Karpas-422 (cell line): ENCODE results near the gene AGMO. TPM values are rescaled to one million over a fixed set of nuclear protein-coding genes. Genes with fewer than 3 reads are reported as not detected.

Source experiments
- DNase-seq: peaks from one replicate; pipeline ENCODE4 v3.0.0-alpha.2; 2015
- H2AFZ ChIP-seq: fragments of 200-600 bp; sonication (generic); 2 replicates; pipeline ENCODE4 v1.6.1; 2014; ENCODE audit warnings: antibody characterized with exemption, low read length, mixed read lengths
- H3K27ac ChIP-seq: fragments of 200-600 bp; sonication (generic); 2 replicates; pipeline ENCODE4 v1.5.1; 2014; ENCODE audit warnings: mild to moderate bottlenecking, low read length, moderate library complexity
- H3K27me3 ChIP-seq: fragments of 200-600 bp; sonication (generic); 2 replicates; pipeline ENCODE4 v1.6.1; 2014; ENCODE audit warnings: low read length, mixed read lengths
- H3K36me3 ChIP-seq: fragments of 200-600 bp; sonication (generic); 2 replicates; pipeline ENCODE4 v1.6.1; 2014; ENCODE audit warnings: low read length, mixed read lengths; ENCODE audit not compliant: insufficient read depth
- H3K4me1 ChIP-seq: fragments of 200-600 bp; sonication (generic); 2 replicates; pipeline ENCODE4 v1.6.1; 2014; ENCODE audit warnings: mild to moderate bottlenecking, low read length, mixed read lengths
- H3K4me2 ChIP-seq: fragments of 200-600 bp; sonication (generic); 2 replicates; pipeline ENCODE4 v1.6.1; 2014; ENCODE audit warnings: low read length, low read depth, mild to moderate bottlenecking; ENCODE audit not compliant: poor library complexity, severe bottlenecking
- H3K4me3 ChIP-seq: fragments of 200-600 bp; sonication (generic); 2 replicates; pipeline ENCODE4 v1.5.1; 2014; ENCODE audit warnings: mild to moderate bottlenecking, antibody characterized with exemption, low read length, mixed read lengths
- H3K79me2 ChIP-seq: fragments of 200-600 bp; sonication (generic); 2 replicates; pipeline ENCODE4 v1.6.1; 2014; ENCODE audit warnings: mild to moderate bottlenecking, low read length, mixed read lengths
- H3K9ac ChIP-seq: fragments of 200-600 bp; sonication (generic); 2 replicates; pipeline ENCODE4 v1.6.0; 2014; ENCODE audit warnings: low read length
- H3K9me2 ChIP-seq: fragments of 200-600 bp; sonication (generic), shearing (Covaris generic); replicated peaks from 2 replicates; pipeline ENCODE4 v1.6.0; 2014; ENCODE audit warnings: mild to moderate bottlenecking, low read length, moderate library complexity; ENCODE audit not compliant: insufficient read depth
- H3K9me3 ChIP-seq: fragments of 300-700, 200-600 bp; sonication (generic); 2 replicates; pipeline ENCODE4 v1.6.1; 2014; ENCODE audit warnings: low read length, mixed read lengths
- H4K20me1 ChIP-seq: fragments of 200-600 bp; sonication (generic); 2 replicates; pipeline ENCODE4 v1.6.1; 2014; ENCODE audit warnings: mild to moderate bottlenecking, antibody characterized with exemption, low read length, low read depth; ENCODE audit not compliant: insufficient read depth
- total RNA-seq: library from RNA; depleted of rRNA; stranded (reverse); fragments of >200 nt; shearing (Covaris generic); gene quantifications from 2 replicates; pipeline ENCODE4 v1.2.3, GENCODE V29; 2014; ENCODE audit warnings: low replicate concordance

Gene AGMO
- total RNA-seq, 1 experiment from 2014 or later = not detected

DNA sequence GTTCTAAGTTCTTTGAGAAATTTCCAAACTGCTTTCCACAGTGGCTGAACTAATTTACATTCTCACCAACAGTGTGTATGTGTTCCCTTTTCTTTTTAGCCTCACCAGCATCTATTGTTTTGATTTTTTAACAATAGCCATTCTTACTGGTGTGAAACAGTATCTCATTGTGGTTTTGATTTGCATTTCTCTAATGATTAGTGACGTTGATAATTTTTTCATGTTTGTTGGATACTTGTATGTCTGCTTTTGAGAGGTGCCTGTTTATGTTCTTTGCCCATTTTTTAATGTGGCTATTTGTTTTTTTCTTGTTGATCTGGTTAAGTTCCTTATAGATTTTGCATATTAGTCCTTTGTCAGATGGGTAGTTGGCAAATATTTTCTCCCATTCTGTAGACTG is 191.4 kb downstream of the AGMO start:
- Histone ChIP-seq H2AFZ (no peak overlapping the region), H4K20me1 (no peaks in the 10 kb centered on the region), H3K9ac (no peak overlapping the region), H3K4me2 (no peak overlapping the region), H3K27ac (no peak overlapping the region), H3K9me2 (no peaks in the 10 kb centered on the region), H3K79me2 (no peaks in the 10 kb centered on the region), H3K9me3 (peaks cover 4% of the 10 kb centered on the region; the same call in 1 of the 2 replicates), H3K36me3 (no peaks in the 10 kb centered on the region), H3K27me3 (no peaks in the 10 kb centered on the region), H3K4me3 (no peak overlapping the region), H3K4me1 (no peaks in the 10 kb centered on the region)
- no peak for DNase-seq

GRCh38 chr7:15368653-15369052 is 193.2 kb downstream of the AGMO start:
- Histone ChIP-seq H3K27ac (no peak overlapping the region), H4K20me1 (no peaks in the 10 kb centered on the region), H3K4me1 (no peaks in the 10 kb centered on the region), H2AFZ (no peak overlapping the region), H3K9ac (no peak overlapping the region), H3K27me3 (no peaks in the 10 kb centered on the region), H3K4me2 (no peak overlapping the region), H3K4me3 (no peak overlapping the region), H3K9me2 (no peaks in the 10 kb centered on the region), H3K36me3 (no peaks in the 10 kb centered on the region), H3K79me2 (no peaks in the 10 kb centered on the region), H3K9me3 (peaks cover 4% of the 10 kb centered on the region; the same call in 1 of the 2 replicates)
- DNase-seq = no peak

- no peaks in the 10 kb centered on the region for H3K9me2 ChIP-seq
- no peak overlapping the region for H3K4me3 ChIP-seq
- H3K27ac ChIP-seq = no peak overlapping the region
- no peaks in the 10 kb centered on the region for H3K36me3 ChIP-seq
- H3K9me3 ChIP-seq = peaks cover 4% of the 10 kb centered on the region; the same call in 1 of the 2 replicates
- no peaks in the 10 kb centered on the region for H4K20me1 ChIP-seq
- H3K4me1 ChIP-seq = no peaks in the 10 kb centered on the region
- no peaks in the 10 kb centered on the region for H3K79me2 ChIP-seq
- no peak overlapping the region for H3K9ac ChIP-seq
- H3K27me3 ChIP-seq = no peaks in the 10 kb centered on the region
- no peak for DNase-seq
- no peak overlapping the region for H3K4me2 ChIP-seq
- H2AFZ ChIP-seq = no peak overlapping the region
Measured at GRCh38 chr7:15367897-15368296, 193.9 kb downstream of the AGMO start.

GRCh38 chr7:15358112-15358511 is 203.7 kb downstream of the AGMO start:
- no peaks in the 10 kb centered on the region for H4K20me1 ChIP-seq
- no peak for DNase-seq
- no peak overlapping the region for H3K9ac ChIP-seq
- H3K9me2 ChIP-seq = no peaks in the 10 kb centered on the region
- no peak overlapping the region for H3K4me3 ChIP-seq
- no peak overlapping the region for H2AFZ ChIP-seq
- no peaks in the 10 kb centered on the region for H3K27me3 ChIP-seq
- no peaks in the 10 kb centered on the region for H3K9me3 ChIP-seq
- H3K79me2 ChIP-seq = no peaks in the 10 kb centered on the region
- no peaks in the 10 kb centered on the region for H3K4me1 ChIP-seq
- no peaks in the 10 kb centered on the region for H3K36me3 ChIP-seq
- H3K4me2 ChIP-seq = no peak overlapping the region
- H3K27ac ChIP-seq = no peak overlapping the region

GRCh38 chr7:15352421-15353206 is 209.2 kb downstream of the AGMO start:
- H4K20me1 ChIP-seq = no peaks in the 10 kb centered on the region
- no peak for DNase-seq
- H3K9ac ChIP-seq = no peak overlapping the region

DNA sequence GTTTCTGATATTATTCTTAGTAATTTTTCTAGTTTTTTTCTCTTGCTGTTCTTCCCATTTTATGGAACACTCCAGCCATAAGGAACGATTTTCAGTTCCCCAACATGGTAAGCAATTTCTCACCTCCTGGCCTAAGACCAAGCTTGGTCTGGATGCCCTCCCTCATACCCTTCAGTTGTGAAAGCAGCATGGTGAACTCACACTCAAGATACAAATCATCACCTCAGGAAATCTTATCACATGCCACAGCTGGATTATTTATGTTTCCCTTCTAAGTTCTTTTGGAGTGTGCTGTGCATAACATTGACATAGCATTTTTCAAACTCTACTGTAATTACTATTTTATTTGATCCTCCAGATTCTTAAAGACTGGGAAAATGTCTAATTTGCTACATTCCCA is 216.6 kb downstream of the AGMO start:
- Histone ChIP-seq H3K4me1 (no peaks in the 10 kb centered on the region), H3K4me2 (no peak overlapping the region), H3K36me3 (no peaks in the 10 kb centered on the region), H3K9ac (no peak overlapping the region), H2AFZ (no peak overlapping the region), H3K9me2 (peaks cover 6% of the 10 kb centered on the region; the same call in 1 of the 2 replicates), H3K4me3 (no peak overlapping the region), H3K27ac (no peak overlapping the region), H3K27me3 (no peaks in the 10 kb centered on the region), H3K9me3 (peaks cover 2% of the 10 kb centered on the region; the same call in 1 of the 2 replicates), H4K20me1 (no peaks in the 10 kb centered on the region), H3K79me2 (no peaks in the 10 kb centered on the region)
- no peak for DNase-seq

More at GRCh38 chr7:15352421-15353206, 209.2 kb downstream of the AGMO start:
- no peak overlapping the region for H2AFZ ChIP-seq
- no peaks in the 10 kb centered on the region for H3K9me3 ChIP-seq
- no peaks in the 10 kb centered on the region for H3K79me2 ChIP-seq
- no peaks in the 10 kb centered on the region for H3K4me1 ChIP-seq
- H3K4me3 ChIP-seq = no peak overlapping the region
- H3K27ac ChIP-seq = no peak overlapping the region
- no peak overlapping the region for H3K4me2 ChIP-seq
- no peaks in the 10 kb centered on the region for H3K36me3 ChIP-seq
- H3K27me3 ChIP-seq = no peaks in the 10 kb centered on the region
- peaks cover 9% of the 10 kb centered on the region; the same call in 1 of the 2 replicates for H3K9me2 ChIP-seq

GRCh38 chr7:15341817-15342216 is 220.0 kb downstream of the AGMO start:
- Histone ChIP-seq H3K9me3 (peaks cover 12% of the 10 kb centered on the region), H3K4me2 (no peak overlapping the region), H3K27ac (no peak overlapping the region), H3K79me2 (no peaks in the 10 kb centered on the region), H3K9me2 (no peaks in the 10 kb centered on the region; the same call in 1 of the 2 replicates), H3K4me3 (no peak overlapping the region), H4K20me1 (no peaks in the 10 kb centered on the region), H3K36me3 (no peaks in the 10 kb centered on the region), H3K4me1 (no peaks in the 10 kb centered on the region), H3K27me3 (no peaks in the 10 kb centered on the region), H2AFZ (no peak overlapping the region), H3K9ac (no peak overlapping the region)
- no peak for DNase-seq

GRCh38 chr7:15336146-15336545 is 225.7 kb downstream of the AGMO start:
- Histone ChIP-seq H3K9me3 (peaks cover 12% of the 10 kb centered on the region), H3K4me1 (no peaks in the 10 kb centered on the region), H4K20me1 (no peaks in the 10 kb centered on the region), H3K9me2 (no peaks in the 10 kb centered on the region), H3K36me3 (no peaks in the 10 kb centered on the region), H3K4me2 (no peak overlapping the region), H2AFZ (no peak overlapping the region), H3K27me3 (no peaks in the 10 kb centered on the region), H3K4me3 (no peak overlapping the region), H3K79me2 (no peaks in the 10 kb centered on the region), H3K27ac (no peak overlapping the region), H3K9ac (no peak overlapping the region)
- no peak for DNase-seq
